K562 (cell line): Measurements from ENCODE around the gene TCEA3. TPM values are rescaled to one million over a fixed set of nuclear protein-coding genes. Genes with fewer than 3 reads are reported as not detected.

ENCODE experiments used
- ATAC-seq: fragments of 200-7000 bp; cut with Tn5 transposase; 3 replicates; pipeline ENCODE4 v1.9.1; 2020; ENCODE audit warnings: moderate library complexity
- BruUV-seq: library from RNA; stranded (reverse); fragments of 400-500 nt; replicated peaks from 2 replicates; lab custom pipeline; 2021; lab: Mats Ljungman, UMichigan
- CTCF ChIA-PET: fragments of 300-600 bp; formaldehyde crosslinking; extraction: SDS; loops from one replicate; lab custom pipeline; 2021; ENCODE audit warnings: low intra/inter-chr PET ratio; lab: Yijun Ruan, JAX
- POLR2A ChIA-PET: fragments of 300-600, 350-650 bp; sonication (Branson Sonifier 250); formaldehyde crosslinking; extraction: SDS; loops from one replicate; lab custom pipeline; 2021; ENCODE audit warnings: antibody characterized with exemption, inconsistent platforms; lab: Yijun Ruan, JAX
- DNase-seq, 4 experiments: peaks; one replicate each; pipeline versions ENCODE4 v3.0.0 to v3.0.0-alpha.2; 2011 to 2018; ENCODE audit warnings: low spot score in 3 of 4, mixed read lengths in 3 of 4; ENCODE audit errors: extremely low read depth in 1 of 4
- FAIRE-seq: peaks from 2 replicates; lab custom pipeline; 2011; peaks lifted over from hg19 to GRCh38; lab: Jason Lieb, UNC
- H2AFZ ChIP-seq: 2 replicates; pipeline ENCODE4 v1.6.0; 2011; ENCODE audit warnings: low read depth, low read length, control low read depth, inconsistent platforms
- H3K27ac ChIP-seq: fragments of 200-600 bp; 3 replicates; pipeline ENCODE4 v1.8.0; 2011; ENCODE audit warnings: low read depth, mild to moderate bottlenecking, control low read depth, inconsistent platforms, low read length, moderate library complexity, mixed read lengths; ENCODE audit errors: extremely low read depth
- H3K27me3 ChIP-seq, 2 experiments: fragments of 300-600 bp in 1 of 2; 2 replicates in 1 of 2; 3 replicates in 1 of 2; pipeline versions ENCODE4 v1.6.0 to v1.8.0; 2011; ENCODE audit warnings: inconsistent platforms in 2 of 2, low read length in 2 of 2, mild to moderate bottlenecking in 1 of 2, mixed read lengths in 1 of 2, moderate library complexity in 1 of 2; ENCODE audit not compliant: control insufficient read depth in 2 of 2, insufficient read depth in 2 of 2
- H3K36me3 ChIP-seq: fragments of 300-600 bp; 3 replicates; pipeline ENCODE4 v1.8.0; 2011; ENCODE audit warnings: mild to moderate bottlenecking, low read length, inconsistent platforms; ENCODE audit not compliant: control insufficient read depth, insufficient read depth
- H3K4me1 ChIP-seq, 2 experiments: fragments of 200-600 bp in 1 of 2; replicated peaks in 1 of 2; 2 replicates in 1 of 2; 3 replicates in 1 of 2; pipeline versions ENCODE4 v1.5.1 to v1.8.0; 2011; ENCODE audit warnings: inconsistent platforms in 2 of 2, low read length in 2 of 2, mild to moderate bottlenecking in 1 of 2, mixed read lengths in 1 of 2, moderate library complexity in 1 of 2; ENCODE audit not compliant: control insufficient read depth in 2 of 2, insufficient read depth in 2 of 2
- H3K4me2 ChIP-seq: 2 replicates; pipeline ENCODE4 v1.6.1; 2011; ENCODE audit warnings: low read length, control low read depth, inconsistent platforms, mixed read lengths; ENCODE audit not compliant: insufficient read depth
- H3K4me3 ChIP-seq: fragments of 200-600 bp; sonication (generic), shearing (Covaris generic); 2 replicates; pipeline ENCODE4 v1.5.1; 2016; ENCODE audit warnings: control low read depth, inconsistent platforms
- H3K79me2 ChIP-seq: fragments of 200-600 bp; 3 replicates; pipeline ENCODE4 v1.8.0; 2011; ENCODE audit warnings: low read length, inconsistent platforms; ENCODE audit not compliant: control insufficient read depth, insufficient read depth
- H3K9ac ChIP-seq, 2 experiments: 2 replicates each; pipeline versions ENCODE4 v1.6.0 to v1.6.1; 2011; ENCODE audit warnings: low read depth in 2 of 2, low read length in 2 of 2, control low read depth in 1 of 2, inconsistent platforms in 1 of 2, mild to moderate bottlenecking in 1 of 2, mixed read lengths in 1 of 2; ENCODE audit not compliant: insufficient read depth in 1 of 2
- H3K9me1 ChIP-seq: one replicate; pipeline ENCODE4 v1.6.0; 2011; ENCODE audit warnings: inconsistent platforms, mild to moderate bottlenecking, low read length, moderate library complexity; ENCODE audit not compliant: control insufficient read depth, insufficient read depth
- H3K9me3 ChIP-seq: replicated peaks from 2 replicates; pipeline ENCODE4 v1.5.1; 2011; ENCODE audit warnings: low read depth, low read length, inconsistent platforms; ENCODE audit not compliant: control insufficient read depth, insufficient read depth
- H4K20me1 ChIP-seq: replicated peaks from 2 replicates; pipeline ENCODE4 v1.6.1; 2011; ENCODE audit warnings: low read length, inconsistent platforms, mixed read lengths; ENCODE audit not compliant: control insufficient read depth, insufficient read depth
- CBX3 ChIP-seq, 2 experiments: IDR thresholded peaks; 1 replicate in 1 of 2; 2 replicates in 1 of 2; pipeline ENCODE4 v1.6.1; 2012; ENCODE audit warnings: inconsistent platforms in 2 of 2, low read length in 2 of 2, borderline replicate concordance in 1 of 2, control low read depth in 1 of 2
- CHD1 ChIP-seq: fragments of 200-600 bp; sonication (generic); IDR thresholded peaks from one replicate; pipeline ENCODE4 v1.6.1; 2012; ENCODE audit warnings: mild to moderate bottlenecking, moderate library complexity, low read length, inconsistent platforms
- FOXA3 ChIP-seq, 2 experiments: fragments of 450-650 bp in 1 of 2; sonication (generic) in 1 of 2; formaldehyde crosslinking; IDR thresholded peaks in 1 of 2; conservative IDR thresholded peaks in 1 of 2; 2 replicates each; pipeline versions ENCODE4 v1.4.0 to v1.8.0; 2020 to 2022; ENCODE audit warnings: mild to moderate bottlenecking in 2 of 2, missing genetic modification reagents in 1 of 2
- NFIX ChIP-seq: fragments of 250-450 bp; sonication (Bioruptor Pico); IDR thresholded peaks from 2 replicates; pipeline ENCODE4 v1.4.0; 2020; ENCODE audit warnings: low read depth, mild to moderate bottlenecking, moderate library complexity
- SIN3A ChIP-seq, 2 experiments: fragments of 150-350 bp in 1 of 2; IDR thresholded peaks; 2 replicates each; pipeline ENCODE4 v1.6.1; 2011 to 2016; ENCODE audit warnings: borderline replicate concordance in 2 of 2, low read depth in 2 of 2, low read length in 2 of 2, mild to moderate bottlenecking in 2 of 2, moderate library complexity in 2 of 2; ENCODE audit not compliant: control insufficient read depth in 1 of 2
- YY1 ChIP-seq, 3 experiments: IDR thresholded peaks; 2 replicates each; pipeline ENCODE4 v1.6.1; 2011; ENCODE audit warnings: low read length in 2 of 3, mild to moderate bottlenecking in 2 of 3, moderate library complexity in 2 of 3, borderline replicate concordance in 1 of 3, control low read depth in 1 of 3, low read depth in 1 of 3; ENCODE audit not compliant: insufficient read depth in 3 of 3, insufficient replicate concordance in 2 of 3, control insufficient read depth in 1 of 3, insufficient read length in 1 of 3; ENCODE audit errors: extremely low read depth in 1 of 3
- ZNF639 ChIP-seq, 2 experiments: fragments of 200-800 bp in 1 of 2; sonication (Bioruptor generic) in 1 of 2; sonication (generic) in 1 of 2; formaldehyde crosslinking in 1 of 2; IDR thresholded peaks in 1 of 2; conservative IDR thresholded peaks in 1 of 2; 2 replicates each; pipeline versions ENCODE4 v1.5.0 to v1.6.1; 2016 to 2020; ENCODE audit warnings: missing compliant biosample characterization in 1 of 2, missing genetic modification characterization in 1 of 2, missing genetic modification reagents in 1 of 2
- WGBS: fragments of 100-300 bp; shearing (Covaris generic); methylation state at CpG from one replicate; pipeline ENCODE4 v1.1.6; 2016; ENCODE audit warnings: low coverage, mixed read lengths; ENCODE audit not compliant: insufficient coverage; ENCODE audit errors: missing lambda C conversion rate; 5-methylcytosine and 5-hydroxymethylcytosine counted together
- in situ Hi-C: fragments of 300-500 bp; cut with MboI; formaldehyde crosslinking; loops from 4 replicates; pipeline ENCODE4 v1.15.0; 2018; ENCODE audit warnings: inconsistent platforms, mixed read lengths
- intact Hi-C: fragments of 100-400 bp; cut with micrococcal nuclease; formaldehyde crosslinking; loops from 2 replicates; pipeline ENCODE4 v1.14.2; 2022
- polyA plus RNA-seq, 8 experiments: library from polyadenylated mRNA; depleted of rRNA in 4 of 8; stranded (reverse) in 5 of 8; unstranded in 3 of 8; fragments of >200 nt; fragmentation: Nextera tagmentation in 2 of 8; fragmentation: Illumina TruSeq in 1 of 8; extraction: Ambion mirVana in 2 of 8; extraction: Trizol in 1 of 8; gene quantifications; 2 replicates each; pipeline versions ENCODE4 v1.2.1 to v1.2.3, GENCODE V29; 2011 to 2014; ENCODE audit warnings: inconsistent platforms in 1 of 8, missing spikeins in 1 of 8
- total RNA-seq, 7 experiments: library from RNA; depleted of rRNA in 6 of 7; stranded (reverse); fragments of >200 nt in 6 of 7; fragmentation: Illumina TruSeq in 2 of 7; extraction: Trizol in 2 of 7; gene quantifications; 2 replicates each; pipeline versions ENCODE4 v1.2.1 to v1.2.3, GENCODE V29; 2011 to 2021; ENCODE audit warnings: low replicate concordance in 1 of 7
- TF ChIP-seq, protein P1 (sequence below), 3 experiments: IDR thresholded peaks in 2 of 3; conservative IDR thresholded peaks in 1 of 3; 2 replicates each; pipeline ENCODE4 v1.5.1; 2011 to 2012; ENCODE audit warnings: low read length in 3 of 3, mild to moderate bottlenecking in 3 of 3, control low read depth in 2 of 3, improper control_type of control experiment in 1 of 3, inconsistent platforms in 1 of 3, low read depth in 1 of 3, mixed read lengths in 1 of 3, moderate library complexity in 1 of 3; ENCODE audit not compliant: insufficient read depth in 2 of 3

The TCEA3 gene
- total and polyA plus RNA-seq, 9 of the 15 experiments (the other 6 are each of a cell fraction or from before 2014, with no cell fraction given): 0.03 to 0.55 (median 0.36) TPM

GRCh38 chr1:23370330-23370708 is 54.2 kb downstream of the TCEA3 start:
- TF ChIP-seq ZNF639 (CRISPR knock-in tag; conservative IDR thresholded peaks at IDR 0.05 in 1 of 2, IDR thresholded peaks at IDR 0.05 in 1 of 2): 0 out of 4 replicates have a peak, but pooled peaks of 1 of the 2 experiments have one; percentile 18
- TF ChIP-seq FOXA3 (CRISPR knock-in tag; conservative IDR thresholded peaks at IDR 0.05 in 1 of 2, IDR thresholded peaks at IDR 0.05 in 1 of 2): 0 out of 4 replicates have a peak, but pooled peaks of 1 of the 2 experiments have one; percentile 38
- TF ChIP-seq YY1 (IDR thresholded peaks at IDR 0.05; ENCODE audit: borderline replicate concordance in 1 of 3, control insufficient read depth in 1 of 3, extremely low read depth in 1 of 3, insufficient read depth in 3 of 3, insufficient read length in 1 of 3, insufficient replicate concordance in 2 of 3, low read depth in 1 of 3, low read length in 2 of 3): peak in 1 of 3 experiments; percentile 2
- TF ChIP-seq, protein P1, sequence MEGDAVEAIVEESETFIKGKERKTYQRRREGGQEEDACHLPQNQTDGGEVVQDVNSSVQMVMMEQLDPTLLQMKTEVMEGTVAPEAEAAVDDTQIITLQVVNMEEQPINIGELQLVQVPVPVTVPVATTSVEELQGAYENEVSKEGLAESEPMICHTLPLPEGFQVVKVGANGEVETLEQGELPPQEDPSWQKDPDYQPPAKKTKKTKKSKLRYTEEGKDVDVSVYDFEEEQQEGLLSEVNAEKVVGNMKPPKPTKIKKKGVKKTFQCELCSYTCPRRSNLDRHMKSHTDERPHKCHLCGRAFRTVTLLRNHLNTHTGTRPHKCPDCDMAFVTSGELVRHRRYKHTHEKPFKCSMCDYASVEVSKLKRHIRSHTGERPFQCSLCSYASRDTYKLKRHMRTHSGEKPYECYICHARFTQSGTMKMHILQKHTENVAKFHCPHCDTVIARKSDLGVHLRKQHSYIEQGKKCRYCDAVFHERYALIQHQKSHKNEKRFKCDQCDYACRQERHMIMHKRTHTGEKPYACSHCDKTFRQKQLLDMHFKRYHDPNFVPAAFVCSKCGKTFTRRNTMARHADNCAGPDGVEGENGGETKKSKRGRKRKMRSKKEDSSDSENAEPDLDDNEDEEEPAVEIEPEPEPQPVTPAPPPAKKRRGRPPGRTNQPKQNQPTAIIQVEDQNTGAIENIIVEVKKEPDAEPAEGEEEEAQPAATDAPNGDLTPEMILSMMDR (IDR thresholded peaks at IDR 0.05 in 2 of 3, conservative IDR thresholded peaks at IDR 0.05 in 1 of 3; ENCODE audit: insufficient read depth in 2 of 3, low read depth in 1 of 3, low read length in 3 of 3): 0 out of 6 replicates have a peak, but pooled peaks of 1 of the 3 experiments have one; percentile 8
- TF ChIP-seq SIN3A (IDR thresholded peaks at IDR 0.05; ENCODE audit: borderline replicate concordance in 2 of 2, control insufficient read depth in 1 of 2, low read depth in 2 of 2, low read length in 2 of 2): 0 out of 4 replicates have a peak, but pooled peaks of 1 of the 2 experiments have one; percentile 11
- peak; percentile 61 for TF ChIP-seq CHD1
- no peak for TF ChIP-seq CBX3 (IDR thresholded peaks at IDR 0.05; ENCODE audit: borderline replicate concordance in 1 of 2, low read length in 2 of 2)
- no peak for TF ChIP-seq NFIX (CRISPR knock-in tag)
- Histone ChIP-seq H2AFZ (peak overlapping the region; percentile 56), H3K9me3 (no peaks in the 10 kb centered on the region), H3K4me2 (peak overlapping the region; percentile 98), H3K27ac (peak overlapping the region; percentile 97), H3K4me1 (peaks cover 23 to 36% of the 10 kb centered on the region in 2 experiments), H3K27me3 (no peaks in the 10 kb centered on the region), H3K4me3 (peak overlapping the region; percentile 58), H4K20me1 (no peaks in the 10 kb centered on the region), H3K79me2 (peaks cover 54% of the 10 kb centered on the region), H3K9ac (peak overlapping the region; percentile 75 to 99; a peak in 3 of 4 replicates), H3K36me3 (peaks cover 21% of the 10 kb centered on the region), H3K9me1 (no peaks in the 10 kb centered on the region)
- ATAC-seq: no peak
- 22% methylated on average over 5 of the region's 5 CpGs for WGBS
- CTCF ChIA-PET: interaction anchor here (1.0 kb wide), 1 partner anchor 12 kb away, joined by 3 read pairs; no protein-coding TSS in a partner anchor
- DNase-seq: no peak
- no peak for FAIRE-seq
- no TSS peak for BruUV-seq
- POLR2A ChIA-PET: interaction anchor here (0.6 to 1.7 kb wide), 11 partner anchors 8 to 189 kb away, joined by 3 to 8 read pairs (median 4); partner anchors contain the start of genes HNRNPR and ID3
- in situ Hi-C loops (no loop called here), intact Hi-C loops (no loop called here)
